Right lobe of liver (tissue), 4 donors: ENCODE measurements around the gene RNPEPL1.

ENCODE experiments used
- POLR2A ChIP-seq: fragments of 450-650 bp; IDR thresholded peaks from one replicate; pipeline ENCODE4 v1.6.1; 2017; ENCODE audit warnings: antibody characterized with exemption, mild to moderate bottlenecking
- TF ChIP-seq, protein P1 (sequence below), 4 donors: fragments of 200-600 bp in 3 of 4; fragments of 450-650 bp in 1 of 4; IDR thresholded peaks; one replicate each; pipeline versions ENCODE4 v1.5.1 to v1.8.0; 2016 to 2022; ENCODE audit warnings: antibody characterized with exemption in 4 of 4, mild to moderate bottlenecking in 2 of 4
- donor health status: DM: no; HTN: no; CAD: no.
- donor health status: DM: no; HTN: no; CAD: no.
- donor health status: DM: no; HTN: yes; CAD: no.

DNA sequence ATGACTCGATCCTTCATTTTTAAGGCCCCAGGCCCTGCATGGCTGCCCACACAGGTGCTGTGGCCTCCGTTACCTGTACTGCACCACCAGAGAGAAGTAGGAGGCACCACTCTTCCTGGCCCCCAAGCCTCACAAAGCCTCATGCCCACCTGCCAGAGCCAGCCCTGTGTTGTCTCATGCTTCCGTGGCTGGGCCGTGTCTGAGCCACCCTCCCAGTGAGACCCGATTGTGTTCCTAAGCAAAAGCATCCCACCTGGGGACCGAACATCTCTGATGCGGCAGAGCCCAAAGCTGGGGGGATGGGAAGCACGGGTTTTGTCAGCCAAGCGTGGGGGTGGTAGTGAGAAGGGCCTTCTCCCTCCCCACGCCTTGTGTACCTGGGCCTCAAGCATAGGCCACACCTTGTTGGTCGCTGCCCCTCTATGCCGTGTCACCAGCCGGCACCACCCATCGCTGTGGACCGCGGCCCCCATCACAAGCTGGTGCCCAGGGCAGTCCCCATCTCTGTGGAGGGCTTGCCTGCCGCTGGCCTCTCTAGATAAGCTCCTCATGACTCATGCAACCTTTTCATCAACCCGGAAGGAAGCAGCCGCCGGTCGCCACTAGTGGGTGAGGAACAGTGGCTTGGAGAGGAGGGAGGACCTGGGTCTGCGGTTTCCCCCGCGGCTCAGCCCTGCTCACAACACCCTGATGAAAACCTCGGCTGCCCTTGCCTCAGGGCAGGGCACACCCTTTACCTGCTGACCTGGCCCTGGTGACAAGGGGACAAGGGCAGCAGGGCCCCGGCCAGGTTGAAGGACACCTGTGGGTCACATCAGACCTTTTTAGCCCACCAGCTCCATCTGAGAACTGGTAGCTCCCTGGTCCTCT lies 2.7 kb upstream of the RNPEPL1 start:
- TF ChIP-seq, protein P1, sequence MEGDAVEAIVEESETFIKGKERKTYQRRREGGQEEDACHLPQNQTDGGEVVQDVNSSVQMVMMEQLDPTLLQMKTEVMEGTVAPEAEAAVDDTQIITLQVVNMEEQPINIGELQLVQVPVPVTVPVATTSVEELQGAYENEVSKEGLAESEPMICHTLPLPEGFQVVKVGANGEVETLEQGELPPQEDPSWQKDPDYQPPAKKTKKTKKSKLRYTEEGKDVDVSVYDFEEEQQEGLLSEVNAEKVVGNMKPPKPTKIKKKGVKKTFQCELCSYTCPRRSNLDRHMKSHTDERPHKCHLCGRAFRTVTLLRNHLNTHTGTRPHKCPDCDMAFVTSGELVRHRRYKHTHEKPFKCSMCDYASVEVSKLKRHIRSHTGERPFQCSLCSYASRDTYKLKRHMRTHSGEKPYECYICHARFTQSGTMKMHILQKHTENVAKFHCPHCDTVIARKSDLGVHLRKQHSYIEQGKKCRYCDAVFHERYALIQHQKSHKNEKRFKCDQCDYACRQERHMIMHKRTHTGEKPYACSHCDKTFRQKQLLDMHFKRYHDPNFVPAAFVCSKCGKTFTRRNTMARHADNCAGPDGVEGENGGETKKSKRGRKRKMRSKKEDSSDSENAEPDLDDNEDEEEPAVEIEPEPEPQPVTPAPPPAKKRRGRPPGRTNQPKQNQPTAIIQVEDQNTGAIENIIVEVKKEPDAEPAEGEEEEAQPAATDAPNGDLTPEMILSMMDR (IDR thresholded peaks at IDR 0.05), result no peak
- no peak for TF ChIP-seq POLR2A
